ENCODE data around the gene CPSF7.
A peak's percentile ranks its signal among the peaks of the same experiment; 100 is the strongest.

The CPSF7 gene

GRCh38 chr11:61404641-61405040 lies 25.1 kb downstream of the CPSF7 start:
- no peak for DNase-seq (ENCODE audit: extremely low read depth, low read depth)
- TF ChIP-seq CTCF (IDR thresholded peaks at IDR 0.05; ENCODE audit: low read depth, low read length): no peak

- DNase-seq (ENCODE audit: extremely low read depth, low read depth): no peak
- TF ChIP-seq CTCF (IDR thresholded peaks at IDR 0.05; ENCODE audit: low read depth, low read length): no peak
Measured at GRCh38 chr11:61404103-61404502, 25.7 kb downstream of the CPSF7 start.

GRCh38 chr11:61403658-61404057 lies 26.1 kb downstream of the CPSF7 start:
- DNase-seq (ENCODE audit: extremely low read depth, low read depth): no peak
- no peak for TF ChIP-seq CTCF (IDR thresholded peaks at IDR 0.05; ENCODE audit: low read depth, low read length)

- TF ChIP-seq CTCF (IDR thresholded peaks at IDR 0.05; ENCODE audit: low read depth, low read length): no peak
Measured at GRCh38 chr11:61401573-61401972, 28.2 kb downstream of the CPSF7 start.

GRCh38 chr11:61401173-61401572 lies 28.6 kb downstream of the CPSF7 start:
- no peak for TF ChIP-seq CTCF (IDR thresholded peaks at IDR 0.05; ENCODE audit: low read depth, low read length)
- DNase-seq (ENCODE audit: extremely low read depth, low read depth): no peak

More at GRCh38 chr11:61401573-61401972, 28.2 kb downstream of the CPSF7 start:
- no peak for DNase-seq (ENCODE audit: extremely low read depth, low read depth)

- no peak for DNase-seq (ENCODE audit: extremely low read depth, low read depth)
- peak; percentile 31 for TF ChIP-seq CTCF (IDR thresholded peaks at IDR 0.05; ENCODE audit: low read depth, low read length)
Measured at GRCh38 chr11:61392981-61393595, 36.7 kb downstream of the CPSF7 start.

- TF ChIP-seq CTCF (IDR thresholded peaks at IDR 0.05; ENCODE audit: low read depth, low read length): no peak
- DNase-seq (ENCODE audit: extremely low read depth, low read depth): no peak
Measured at GRCh38 chr11:61390161-61390560, 39.6 kb downstream of the CPSF7 start.

All from AG09319 (cell line).